Mesodermal cell (in vitro differentiated cells): Measurements from ENCODE around the gene LMX1A.

Experiments used
- H3K27ac ChIP-seq: 2 replicates; pipeline ENCODE4 v1.7.0; 2013; ENCODE audit warnings: mild to moderate bottlenecking, low read depth, low read length, moderate library complexity; ENCODE audit not compliant: severe bottlenecking
- H3K36me3 ChIP-seq: 2 replicates; pipeline ENCODE4 v1.7.1; 2013; ENCODE audit warnings: mild to moderate bottlenecking, low read length, moderate library complexity; ENCODE audit not compliant: control insufficient read depth, insufficient read depth
- H3K4me1 ChIP-seq: one replicate; pipeline ENCODE4 v1.7.1; 2013; ENCODE audit warnings: mild to moderate bottlenecking, low read length; ENCODE audit not compliant: insufficient read depth, control insufficient read depth, poor library complexity, severe bottlenecking
- H3K4me3 ChIP-seq: 2 replicates; pipeline ENCODE4 v1.7.0; 2013; ENCODE audit warnings: low read length, control low read depth, mild to moderate bottlenecking; ENCODE audit not compliant: insufficient read depth, poor library complexity, severe bottlenecking; ENCODE audit errors: extremely low read depth
- H3K9me3 ChIP-seq: 2 replicates; pipeline ENCODE4 v1.7.1; 2013; ENCODE audit warnings: mild to moderate bottlenecking, low read length, moderate library complexity; ENCODE audit not compliant: control insufficient read depth
- WGBS, 2 experiments: methylation state at CpG; one replicate each; pipeline ENCODE4 v1.1.5; 2013; ENCODE audit warnings: missing lambda C conversion rate in 2 of 2; ENCODE audit not compliant: insufficient coverage in 2 of 2; 5-methylcytosine and 5-hydroxymethylcytosine counted together

Gene LMX1A

GRCh38 chr1:165344736-165345135 is 11.8 kb downstream of the LMX1A start:
- no peak overlapping the region for H3K27ac ChIP-seq
- H3K9me3 ChIP-seq = no peaks in the 10 kb centered on the region
- H3K36me3 ChIP-seq = no peaks in the 10 kb centered on the region
- WGBS, 2 experiments = 48% methylated on average over 3 of the region's 3 CpGs; no CpG with 5 or more reads in 1 of the 2 experiments
- no peak overlapping the region for H3K4me3 ChIP-seq
- H3K4me1 ChIP-seq = no peaks in the 10 kb centered on the region

GRCh38 chr1:165344198-165344597 is 12.3 kb downstream of the LMX1A start:
- Histone ChIP-seq H3K27ac (no peak overlapping the region), H3K36me3 (no peaks in the 10 kb centered on the region), H3K4me1 (no peaks in the 10 kb centered on the region), H3K9me3 (no peaks in the 10 kb centered on the region), H3K4me3 (no peak overlapping the region)
- 55 to 70% methylated on average over 2 of the region's 2 CpGs for WGBS, 2 experiments

DNA sequence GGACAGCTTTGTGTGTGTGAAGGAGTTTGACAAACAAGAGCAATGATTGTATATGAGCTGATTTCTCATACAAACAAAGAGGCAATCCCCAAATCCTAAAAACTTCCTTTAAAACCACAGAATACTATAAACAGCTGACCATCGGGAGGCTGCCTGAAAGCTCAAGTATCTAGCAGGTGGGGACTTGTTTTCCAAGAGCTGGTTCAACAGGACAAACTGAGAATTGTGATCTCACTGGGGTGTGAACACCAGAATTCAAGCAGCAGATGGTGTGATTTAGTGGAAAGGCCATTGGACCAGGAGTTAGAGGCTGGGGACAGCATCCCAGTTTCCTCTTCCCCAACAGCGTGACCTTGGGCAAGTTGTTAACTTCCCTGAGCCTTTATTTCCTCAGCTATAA is 13.9 kb downstream of the LMX1A start:
- 100% methylated on average over 1 of the region's 2 CpGs; no CpG with 5 or more reads in 1 of the 2 experiments for WGBS, 2 experiments

DNA sequence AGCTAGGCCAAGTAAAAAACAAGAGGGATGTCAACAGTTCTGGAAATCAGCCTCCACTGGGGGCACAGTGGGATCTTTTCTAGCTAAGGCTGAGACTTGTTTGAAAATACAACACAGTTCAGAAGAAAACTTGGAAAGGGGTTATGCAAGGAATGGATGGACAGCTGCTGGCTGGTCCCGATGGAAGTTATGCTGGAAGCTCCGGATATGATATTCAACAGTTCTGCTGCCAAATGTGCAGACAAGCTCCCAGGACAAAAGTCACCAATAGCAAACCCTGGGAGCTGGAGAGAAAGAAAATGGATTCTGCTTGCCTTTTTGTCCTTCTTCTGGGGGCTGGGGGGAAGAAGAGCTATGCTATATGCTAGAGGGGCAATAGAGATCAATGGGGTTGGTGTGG is 14.3 kb downstream of the LMX1A start:
- 100% methylated on average over 1 to 2 of the region's 2 CpGs for WGBS, 2 experiments
- Histone ChIP-seq H3K4me1 (no peaks in the 10 kb centered on the region), H3K36me3 (no peaks in the 10 kb centered on the region)

More for the DNA sequence above, 13.9 kb downstream of the LMX1A start:
- Histone ChIP-seq H3K4me1 (no peaks in the 10 kb centered on the region), H3K36me3 (no peaks in the 10 kb centered on the region), H3K4me3 (no peak overlapping the region), H3K9me3 (no peaks in the 10 kb centered on the region), H3K27ac (no peak overlapping the region)

DNA sequence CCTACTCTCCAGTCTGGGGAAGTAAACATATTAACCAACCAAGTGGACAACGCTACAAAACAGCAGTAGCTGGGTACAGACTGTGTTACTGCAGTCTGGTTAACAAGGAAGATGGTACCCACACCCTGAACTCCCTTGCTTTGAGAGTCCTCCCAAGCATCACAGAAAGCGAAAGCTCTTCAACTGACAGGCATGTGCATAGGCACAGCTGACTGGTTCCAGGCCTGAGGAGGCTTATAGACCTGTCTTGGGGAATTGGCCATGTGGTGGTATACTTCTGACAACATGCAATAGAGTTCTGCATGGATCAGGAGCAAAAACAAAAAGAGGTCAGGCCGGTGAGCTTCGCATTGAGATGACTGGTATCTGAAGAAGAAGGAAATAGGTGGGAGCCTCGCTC is 17.4 kb downstream of the LMX1A start:
- Histone ChIP-seq H3K27ac (no peak overlapping the region), H3K4me1 (no peaks in the 10 kb centered on the region), H3K4me3 (no peak overlapping the region), H3K36me3 (no peaks in the 10 kb centered on the region), H3K9me3 (no peaks in the 10 kb centered on the region)
- 87 to 92% methylated on average over 4 to 5 of the region's 5 CpGs for WGBS, 2 experiments

More for the DNA sequence above, 14.3 kb downstream of the LMX1A start:
- Histone ChIP-seq H3K27ac (no peak overlapping the region), H3K9me3 (no peaks in the 10 kb centered on the region), H3K4me3 (no peak overlapping the region)

DNA sequence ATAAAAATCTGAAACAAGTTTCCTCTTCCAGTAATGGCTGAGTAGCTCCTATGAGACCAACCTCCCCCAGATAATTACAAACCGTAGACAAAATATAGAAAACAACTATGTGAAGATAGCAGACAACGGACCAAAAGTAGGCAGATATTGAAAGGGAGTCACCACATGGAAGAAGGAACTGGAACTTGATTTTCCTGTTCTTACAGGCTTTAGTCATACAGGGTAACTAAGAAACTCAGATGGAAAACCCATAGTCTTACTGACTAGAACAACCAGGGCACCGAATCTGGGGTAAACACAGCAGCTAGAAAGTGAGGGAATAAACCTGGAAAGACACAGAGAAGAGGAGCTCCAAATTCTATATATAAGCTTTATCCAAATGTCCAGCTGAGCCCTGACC is 26.0 kb downstream of the LMX1A start:
- WGBS, 2 experiments = 60% methylated on average over 3 of the region's 3 CpGs; no CpG with 5 or more reads in 1 of the 2 experiments
- no peak overlapping the region for H3K4me3 ChIP-seq

DNA sequence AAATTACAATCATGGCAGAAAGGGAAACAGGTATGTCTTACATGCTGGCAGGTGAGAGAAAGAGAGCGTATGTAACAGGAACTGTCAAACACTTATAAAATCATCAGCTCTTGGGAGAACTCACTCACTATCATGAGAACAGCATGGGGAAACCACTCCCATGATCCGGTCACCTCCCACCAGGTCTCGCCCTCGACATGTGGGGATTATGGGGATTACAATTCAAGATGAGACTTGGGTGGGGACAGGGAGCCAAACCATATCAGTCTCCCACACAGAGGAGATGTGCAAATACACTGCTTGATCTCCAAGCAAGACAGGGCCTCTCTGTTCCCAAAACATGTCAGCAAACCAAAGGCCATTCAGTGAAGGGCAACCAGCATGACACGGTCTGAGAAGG is 27.4 kb downstream of the LMX1A start:
- Histone ChIP-seq H3K4me3 (no peak overlapping the region), H3K9me3 (no peaks in the 10 kb centered on the region), H3K36me3 (no peaks in the 10 kb centered on the region), H3K4me1 (no peaks in the 10 kb centered on the region), H3K27ac (no peak overlapping the region)
- 100% methylated on average over 1 of the region's 5 CpGs; no CpG with 5 or more reads in 1 of the 2 experiments for WGBS, 2 experiments

More for the DNA sequence above, 26.0 kb downstream of the LMX1A start:
- H3K27ac ChIP-seq = no peak overlapping the region
- H3K9me3 ChIP-seq = no peaks in the 10 kb centered on the region
- no peaks in the 10 kb centered on the region for H3K4me1 ChIP-seq
- H3K36me3 ChIP-seq = no peaks in the 10 kb centered on the region

DNA sequence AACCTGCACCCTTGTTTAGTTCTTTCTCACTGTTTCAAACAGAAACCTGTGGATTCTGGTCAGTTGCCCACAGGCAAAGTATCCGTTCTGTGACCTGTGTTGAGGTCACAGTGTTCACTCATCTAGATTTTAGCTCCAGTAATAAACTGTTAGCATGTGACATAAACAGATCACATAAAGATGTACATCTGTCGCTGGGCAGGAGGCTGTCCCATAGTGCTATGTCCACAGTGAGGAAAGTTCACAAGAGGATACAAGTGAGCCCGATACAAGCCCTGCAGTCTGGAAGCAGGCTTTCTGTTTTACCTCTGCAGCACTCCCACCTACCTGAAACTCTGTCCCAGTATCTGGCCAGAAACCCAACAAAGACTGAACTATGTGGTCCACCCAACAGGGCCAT is 28.4 kb downstream of the LMX1A start:
- Histone ChIP-seq H3K4me3 (no peak overlapping the region), H3K36me3 (no peaks in the 10 kb centered on the region), H3K9me3 (no peaks in the 10 kb centered on the region), H3K27ac (no peak overlapping the region), H3K4me1 (no peaks in the 10 kb centered on the region)
- WGBS, 2 experiments = 53 to 72% methylated on average over 2 to 3 of the region's 3 CpGs

DNA sequence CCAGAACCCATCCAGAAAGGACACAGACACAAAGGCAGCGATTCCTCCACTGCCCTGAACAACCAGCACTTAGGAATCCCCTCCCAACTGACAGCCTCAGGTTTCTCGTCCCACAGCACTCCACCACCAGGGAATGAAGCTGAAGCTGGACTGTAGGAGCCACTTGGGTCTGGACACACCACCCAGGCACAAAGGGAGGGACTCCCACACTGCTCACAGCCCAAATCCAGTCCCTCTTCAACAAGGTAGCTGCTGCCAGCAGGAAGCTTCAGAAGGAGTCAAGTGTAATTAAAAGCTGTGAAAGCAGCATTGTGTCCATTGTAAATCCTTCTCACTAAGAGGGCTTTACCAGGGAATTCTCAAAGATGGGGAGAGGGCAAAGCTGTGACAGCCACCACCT is 29.0 kb downstream of the LMX1A start:
- Histone ChIP-seq H3K36me3 (no peaks in the 10 kb centered on the region), H3K27ac (no peak overlapping the region), H3K4me3 (no peak overlapping the region), H3K4me1 (no peaks in the 10 kb centered on the region), H3K9me3 (no peaks in the 10 kb centered on the region)
- WGBS, 2 experiments = 69 to 100% methylated on average over 1 to 2 of the region's 2 CpGs

DNA sequence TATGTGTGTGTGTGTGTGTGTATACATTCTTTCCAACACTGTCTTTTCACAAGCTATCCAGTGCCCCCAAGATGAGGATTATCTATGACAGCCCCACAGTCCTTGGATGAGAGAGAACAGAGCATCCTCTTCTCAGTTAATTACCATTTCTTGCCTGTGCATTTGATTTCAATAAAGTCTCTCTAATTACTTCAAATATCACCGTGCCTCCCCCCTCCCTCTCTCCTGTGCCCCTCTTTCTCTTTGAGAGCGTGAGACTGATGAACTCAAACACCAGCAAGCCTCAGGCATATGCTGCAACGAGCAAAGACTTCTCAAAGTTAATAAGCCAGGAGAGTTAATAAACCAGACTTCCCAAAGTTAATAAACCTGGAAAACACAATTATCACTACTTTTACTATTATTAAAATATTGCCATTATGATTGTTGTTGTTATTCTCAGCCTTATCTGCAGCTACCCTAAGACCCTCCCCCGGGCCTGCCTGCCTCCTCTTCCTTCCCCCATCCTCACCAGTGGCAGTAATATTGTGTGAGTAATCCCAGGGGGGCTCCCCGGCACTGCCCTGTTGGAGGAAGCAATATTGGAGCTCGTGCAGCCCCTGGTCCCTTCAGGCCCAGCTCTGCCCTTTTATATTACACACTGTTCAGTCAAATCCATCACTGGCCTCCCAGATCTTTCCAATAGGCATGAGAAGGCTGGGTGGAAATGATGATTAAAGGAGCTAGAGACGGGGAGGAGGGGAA is 30.9 kb downstream of the LMX1A start:
- no peaks in the 10 kb centered on the region for H3K36me3 ChIP-seq
- no peak overlapping the region for H3K4me3 ChIP-seq
- H3K9me3 ChIP-seq = no peaks in the 10 kb centered on the region
- H3K4me1 ChIP-seq = no peaks in the 10 kb centered on the region
- 75 to 81% methylated on average over 3 to 5 of the region's 7 CpGs for WGBS, 2 experiments
- no peak overlapping the region for H3K27ac ChIP-seq

- no peaks in the 10 kb centered on the region for H3K36me3 ChIP-seq
- no peak overlapping the region for H3K27ac ChIP-seq
- WGBS, 2 experiments = 44 to 49% methylated on average over 2 to 5 of the region's 5 CpGs
- no peak overlapping the region for H3K4me3 ChIP-seq
- H3K4me1 ChIP-seq = no peaks in the 10 kb centered on the region
- H3K9me3 ChIP-seq = no peaks in the 10 kb centered on the region
Observed at GRCh38 chr1:165324050-165324449, 32.5 kb downstream of the LMX1A start.
